ENCODE measurements around the gene GRIK3. TPM values are rescaled to one million over a fixed set of nuclear protein-coding genes. Genes with fewer than 3 reads are reported as not detected.

GRIK3 gene
- total and polyA plus RNA-seq, 4 donors = 0.03 to 0.08 (median 0.05) TPM; not detected in 1

GRCh38 chr1:36955016-36955415 is 79.3 kb downstream of the GRIK3 start:
- Histone ChIP-seq H3K9me3 (ENCODE audit: control insufficient read depth in 4 of 4, low read length in 3 of 4) (no peaks in the 10 kb centered on the region), H3K27me3 (ENCODE audit: control insufficient read depth in 4 of 4, insufficient read depth in 4 of 4, low read length in 3 of 4) (peaks cover 0 to 6% (median 0%) of the 10 kb centered on the region in 4 donors)
- TF ChIP-seq, protein P1, sequence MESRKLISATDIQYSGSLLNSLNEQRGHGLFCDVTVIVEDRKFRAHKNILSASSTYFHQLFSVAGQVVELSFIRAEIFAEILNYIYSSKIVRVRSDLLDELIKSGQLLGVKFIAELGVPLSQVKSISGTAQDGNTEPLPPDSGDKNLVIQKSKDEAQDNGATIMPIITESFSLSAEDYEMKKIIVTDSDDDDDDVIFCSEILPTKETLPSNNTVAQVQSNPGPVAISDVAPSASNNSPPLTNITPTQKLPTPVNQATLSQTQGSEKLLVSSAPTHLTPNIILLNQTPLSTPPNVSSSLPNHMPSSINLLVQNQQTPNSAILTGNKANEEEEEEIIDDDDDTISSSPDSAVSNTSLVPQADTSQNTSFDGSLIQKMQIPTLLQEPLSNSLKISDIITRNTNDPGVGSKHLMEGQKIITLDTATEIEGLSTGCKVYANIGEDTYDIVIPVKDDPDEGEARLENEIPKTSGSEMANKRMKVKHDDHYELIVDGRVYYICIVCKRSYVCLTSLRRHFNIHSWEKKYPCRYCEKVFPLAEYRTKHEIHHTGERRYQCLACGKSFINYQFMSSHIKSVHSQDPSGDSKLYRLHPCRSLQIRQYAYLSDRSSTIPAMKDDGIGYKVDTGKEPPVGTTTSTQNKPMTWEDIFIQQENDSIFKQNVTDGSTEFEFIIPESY (IDR thresholded peaks at IDR 0.05) = no peak
- no peak for TF ChIP-seq YY1 (IDR thresholded peaks at IDR 0.05)
- TF ChIP-seq JUND (IDR thresholded peaks at IDR 0.05) = no peak
- no peak for TF ChIP-seq RAD21 (IDR thresholded peaks at IDR 0.05)
- TF ChIP-seq FOXA2 (IDR thresholded peaks at IDR 0.05) = no peak
- TF ChIP-seq, protein P2, sequence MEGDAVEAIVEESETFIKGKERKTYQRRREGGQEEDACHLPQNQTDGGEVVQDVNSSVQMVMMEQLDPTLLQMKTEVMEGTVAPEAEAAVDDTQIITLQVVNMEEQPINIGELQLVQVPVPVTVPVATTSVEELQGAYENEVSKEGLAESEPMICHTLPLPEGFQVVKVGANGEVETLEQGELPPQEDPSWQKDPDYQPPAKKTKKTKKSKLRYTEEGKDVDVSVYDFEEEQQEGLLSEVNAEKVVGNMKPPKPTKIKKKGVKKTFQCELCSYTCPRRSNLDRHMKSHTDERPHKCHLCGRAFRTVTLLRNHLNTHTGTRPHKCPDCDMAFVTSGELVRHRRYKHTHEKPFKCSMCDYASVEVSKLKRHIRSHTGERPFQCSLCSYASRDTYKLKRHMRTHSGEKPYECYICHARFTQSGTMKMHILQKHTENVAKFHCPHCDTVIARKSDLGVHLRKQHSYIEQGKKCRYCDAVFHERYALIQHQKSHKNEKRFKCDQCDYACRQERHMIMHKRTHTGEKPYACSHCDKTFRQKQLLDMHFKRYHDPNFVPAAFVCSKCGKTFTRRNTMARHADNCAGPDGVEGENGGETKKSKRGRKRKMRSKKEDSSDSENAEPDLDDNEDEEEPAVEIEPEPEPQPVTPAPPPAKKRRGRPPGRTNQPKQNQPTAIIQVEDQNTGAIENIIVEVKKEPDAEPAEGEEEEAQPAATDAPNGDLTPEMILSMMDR (IDR thresholded peaks at IDR 0.05; ENCODE audit: low read depth, low read length, missing input control) = no peak
- no peak for TF ChIP-seq MAX (IDR thresholded peaks at IDR 0.05)
- TF ChIP-seq, protein P3, sequence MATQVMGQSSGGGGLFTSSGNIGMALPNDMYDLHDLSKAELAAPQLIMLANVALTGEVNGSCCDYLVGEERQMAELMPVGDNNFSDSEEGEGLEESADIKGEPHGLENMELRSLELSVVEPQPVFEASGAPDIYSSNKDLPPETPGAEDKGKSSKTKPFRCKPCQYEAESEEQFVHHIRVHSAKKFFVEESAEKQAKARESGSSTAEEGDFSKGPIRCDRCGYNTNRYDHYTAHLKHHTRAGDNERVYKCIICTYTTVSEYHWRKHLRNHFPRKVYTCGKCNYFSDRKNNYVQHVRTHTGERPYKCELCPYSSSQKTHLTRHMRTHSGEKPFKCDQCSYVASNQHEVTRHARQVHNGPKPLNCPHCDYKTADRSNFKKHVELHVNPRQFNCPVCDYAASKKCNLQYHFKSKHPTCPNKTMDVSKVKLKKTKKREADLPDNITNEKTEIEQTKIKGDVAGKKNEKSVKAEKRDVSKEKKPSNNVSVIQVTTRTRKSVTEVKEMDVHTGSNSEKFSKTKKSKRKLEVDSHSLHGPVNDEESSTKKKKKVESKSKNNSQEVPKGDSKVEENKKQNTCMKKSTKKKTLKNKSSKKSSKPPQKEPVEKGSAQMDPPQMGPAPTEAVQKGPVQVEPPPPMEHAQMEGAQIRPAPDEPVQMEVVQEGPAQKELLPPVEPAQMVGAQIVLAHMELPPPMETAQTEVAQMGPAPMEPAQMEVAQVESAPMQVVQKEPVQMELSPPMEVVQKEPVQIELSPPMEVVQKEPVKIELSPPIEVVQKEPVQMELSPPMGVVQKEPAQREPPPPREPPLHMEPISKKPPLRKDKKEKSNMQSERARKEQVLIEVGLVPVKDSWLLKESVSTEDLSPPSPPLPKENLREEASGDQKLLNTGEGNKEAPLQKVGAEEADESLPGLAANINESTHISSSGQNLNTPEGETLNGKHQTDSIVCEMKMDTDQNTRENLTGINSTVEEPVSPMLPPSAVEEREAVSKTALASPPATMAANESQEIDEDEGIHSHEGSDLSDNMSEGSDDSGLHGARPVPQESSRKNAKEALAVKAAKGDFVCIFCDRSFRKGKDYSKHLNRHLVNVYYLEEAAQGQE (IDR thresholded peaks at IDR 0.05) = no peak
- no peak for TF ChIP-seq NR2F2 (IDR thresholded peaks at IDR 0.05)
- no peak for TF ChIP-seq HNF4A (conservative IDR thresholded peaks at IDR 0.05)
- TF ChIP-seq SP1 (IDR thresholded peaks at IDR 0.05) = no peak
- TF ChIP-seq EGR1 (IDR thresholded peaks at IDR 0.05; ENCODE audit: low read depth in 2 of 2) = no peak
- no peak for TF ChIP-seq ATF3 (IDR thresholded peaks at IDR 0.05)
- no peak for TF ChIP-seq RXRA (IDR thresholded peaks at IDR 0.05)
- no peak for TF ChIP-seq TAF1 (conservative IDR thresholded peaks at IDR 0.05)
- no peak for TF ChIP-seq FOXA1 (IDR thresholded peaks at IDR 0.05)
- no peak for TF ChIP-seq HNF4G (IDR thresholded peaks at IDR 0.05)

DNA sequence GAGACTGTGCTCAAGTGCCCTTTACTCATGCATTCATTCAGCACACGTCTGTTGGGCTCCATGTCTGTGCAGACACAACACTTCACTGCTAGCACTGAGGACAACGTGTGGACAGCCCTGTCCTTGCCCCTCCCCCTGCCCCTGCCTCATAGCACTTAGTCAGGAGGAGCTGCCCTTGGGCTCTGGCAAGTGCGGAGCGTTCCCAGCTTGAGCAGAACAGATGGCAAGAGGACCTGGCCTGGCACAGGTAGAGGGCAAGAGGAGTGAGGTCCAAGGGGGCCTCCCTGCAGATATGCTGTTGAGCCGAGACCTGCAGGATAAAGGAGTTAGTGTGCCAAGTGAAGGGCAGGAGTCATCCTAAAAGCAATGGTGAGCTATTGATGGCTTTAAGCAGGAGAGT is 81.3 kb downstream of the GRIK3 start:
- TF ChIP-seq FOXA2 (IDR thresholded peaks at IDR 0.05) (no peak), EGR1 (IDR thresholded peaks at IDR 0.05; ENCODE audit: low read depth in 2 of 2) (no peak), JUND (IDR thresholded peaks at IDR 0.05) (no peak), RXRA (IDR thresholded peaks at IDR 0.05) (no peak), HNF4G (IDR thresholded peaks at IDR 0.05) (no peak), GABPA (IDR thresholded peaks at IDR 0.05 in 1 of 2, conservative IDR thresholded peaks at IDR 0.05 in 1 of 2) (no peak), ATF3 (IDR thresholded peaks at IDR 0.05) (no peak), RAD21 (IDR thresholded peaks at IDR 0.05) (no peak), MAX (IDR thresholded peaks at IDR 0.05) (no peak)
- TF ChIP-seq, protein P1 (IDR thresholded peaks at IDR 0.05) = no peak
- H3K36me3 ChIP-seq (ENCODE audit: control insufficient read depth in 4 of 4, insufficient read depth in 3 of 4, low read depth in 1 of 4, low read length in 3 of 4) = no peaks in the 10 kb centered on the region
- H3K4me1 ChIP-seq (ENCODE audit: control insufficient read depth in 4 of 4, insufficient read depth in 4 of 4, low read length in 3 of 4) = no peaks in the 10 kb centered on the region
- DNase-seq (ENCODE audit: low spot score) = no peak
- H3K27me3 ChIP-seq (ENCODE audit: control insufficient read depth in 4 of 4, insufficient read depth in 4 of 4, low read length in 3 of 4) = peaks cover 0 to 6% (median 0%) of the 10 kb centered on the region in 4 donors
- 55% methylated on average over 5 of the region's 5 CpGs for WGBS
- H3K9ac ChIP-seq (ENCODE audit: low read depth in 1 of 2, low read length in 2 of 2) = no peak overlapping the region
- no peak overlapping the region for H3K27ac ChIP-seq (ENCODE audit: low read depth in 1 of 2, low read length in 2 of 2)
- H3K4me3 ChIP-seq (ENCODE audit: low read depth in 1 of 3, low read length in 3 of 3) = no peak overlapping the region
- no peaks in the 10 kb centered on the region for H3K9me3 ChIP-seq (ENCODE audit: control insufficient read depth in 4 of 4, low read length in 3 of 4)

More at GRCh38 chr1:36955016-36955415, 79.3 kb downstream of the GRIK3 start:
- Histone ChIP-seq H3K36me3 (ENCODE audit: control insufficient read depth in 4 of 4, insufficient read depth in 3 of 4, low read depth in 1 of 4, low read length in 3 of 4) (no peaks in the 10 kb centered on the region), H3K4me1 (ENCODE audit: control insufficient read depth in 4 of 4, insufficient read depth in 4 of 4, low read length in 3 of 4) (no peaks in the 10 kb centered on the region), H3K4me3 (ENCODE audit: low read depth in 1 of 3, low read length in 3 of 3) (no peak overlapping the region), H3K9ac (ENCODE audit: low read depth in 1 of 2, low read length in 2 of 2) (no peak overlapping the region), H3K27ac (ENCODE audit: low read depth in 1 of 2, low read length in 2 of 2) (no peak overlapping the region)
- 81% methylated on average over 7 of the region's 7 CpGs for WGBS
- DNase-seq (ENCODE audit: low spot score) = no peak

All from liver (tissue), 9 donors.